Limb (tissue), 2 donors: ENCODE data around the gene C15orf62.

Experiments used
- DNase-seq, 2 donors: peaks; one replicate each; pipeline ENCODE4 v3.0.0-alpha.2; 2016; ENCODE audit errors: extremely low spot score in 2 of 2

The C15orf62 gene

GRCh38 chr15:40755812-40756208 is 14.0 kb upstream of the C15orf62 start:
- no peak for DNase-seq

- DNase-seq: no peak
Measured at GRCh38 chr15:40756938-40757337, 12.8 kb upstream of the C15orf62 start.

- no peak for DNase-seq
Measured at GRCh38 chr15:40759961-40760360, 9.8 kb upstream of the C15orf62 start.

- DNase-seq: peak; percentile 67 to 87
Measured at GRCh38 chr15:40762919-40763800, 6.6 kb upstream of the C15orf62 start.

- peak; percentile 56 to 82 for DNase-seq
Measured at GRCh38 chr15:40763801-40764628, 5.8 kb upstream of the C15orf62 start, which contains the start of gene GCHFR. Gene GCHFR, plus strand, starts transcription at chr15:40764068. Its CDS starts 113 bp downstream, at chr15:40764181.

GRCh38 chr15:40764629-40765103 is 5.1 kb upstream of the C15orf62 start:
- no peak for DNase-seq

GRCh38 chr15:40766194-40766815 is 3.5 kb upstream of the C15orf62 start:
- DNase-seq: no peak

GRCh38 chr15:40766906-40767837 is 2.6 kb upstream of the C15orf62 start:
- no peak for DNase-seq

GRCh38 chr15:40767838-40768500 is 1.8 kb upstream of the C15orf62 start:
- DNase-seq: no peak

- no peak for DNase-seq
Measured at GRCh38 chr15:40768521-40769273, 1.1 kb upstream of the C15orf62 start.

GRCh38 chr15:40770147-40770721 is 454 bp downstream of the C15orf62 start:
- no peak for DNase-seq

- DNase-seq: no peak
Measured at GRCh38 chr15:40771242-40771641, 1.5 kb downstream of the C15orf62 start.

- no peak for DNase-seq
Measured at GRCh38 chr15:40772014-40772413, 2.2 kb downstream of the C15orf62 start.

- DNase-seq: no peak
Measured at GRCh38 chr15:40773496-40773895, 3.7 kb downstream of the C15orf62 start.

- no peak for DNase-seq
Measured at GRCh38 chr15:40773902-40774301, 4.1 kb downstream of the C15orf62 start.

- DNase-seq: no peak
Measured at GRCh38 chr15:40775007-40775406, 5.2 kb downstream of the C15orf62 start.

GRCh38 chr15:40775740-40776536 is 6.2 kb downstream of the C15orf62 start:
- DNase-seq: no peak

GRCh38 chr15:40776537-40777141 is 6.9 kb downstream of the C15orf62 start:
- no peak for DNase-seq
